Astrocyte of the spinal cord (primary cell): ENCODE data around the gene ANXA10.

ENCODE experiments used
- DNase-seq: peaks from one replicate; pipeline ENCODE4 v3.0.0; 2011; ENCODE audit warnings: low read depth, low spot score
- H3K4me3 ChIP-seq: 2 replicates; pipeline ENCODE4 v1.5.1; 2011; ENCODE audit warnings: low read depth, mild to moderate bottlenecking, low read length, moderate library complexity
- in situ Hi-C: cut with HindIII; loops from 2 replicates; pipeline ENCODE4 v1.10.0; 2017; ENCODE audit warnings: low sequenced_read_pairs
- TF ChIP-seq, protein P1 (sequence below): IDR thresholded peaks from 2 replicates; pipeline ENCODE4 v1.5.1; 2012; ENCODE audit warnings: low read depth, mild to moderate bottlenecking, low read length, inconsistent platforms

The ANXA10 gene

GRCh38 chr4:168063031-168063430 lies 29.3 kb upstream of the ANXA10 start:
- DNase-seq, result no peak
- TF ChIP-seq, protein P1, sequence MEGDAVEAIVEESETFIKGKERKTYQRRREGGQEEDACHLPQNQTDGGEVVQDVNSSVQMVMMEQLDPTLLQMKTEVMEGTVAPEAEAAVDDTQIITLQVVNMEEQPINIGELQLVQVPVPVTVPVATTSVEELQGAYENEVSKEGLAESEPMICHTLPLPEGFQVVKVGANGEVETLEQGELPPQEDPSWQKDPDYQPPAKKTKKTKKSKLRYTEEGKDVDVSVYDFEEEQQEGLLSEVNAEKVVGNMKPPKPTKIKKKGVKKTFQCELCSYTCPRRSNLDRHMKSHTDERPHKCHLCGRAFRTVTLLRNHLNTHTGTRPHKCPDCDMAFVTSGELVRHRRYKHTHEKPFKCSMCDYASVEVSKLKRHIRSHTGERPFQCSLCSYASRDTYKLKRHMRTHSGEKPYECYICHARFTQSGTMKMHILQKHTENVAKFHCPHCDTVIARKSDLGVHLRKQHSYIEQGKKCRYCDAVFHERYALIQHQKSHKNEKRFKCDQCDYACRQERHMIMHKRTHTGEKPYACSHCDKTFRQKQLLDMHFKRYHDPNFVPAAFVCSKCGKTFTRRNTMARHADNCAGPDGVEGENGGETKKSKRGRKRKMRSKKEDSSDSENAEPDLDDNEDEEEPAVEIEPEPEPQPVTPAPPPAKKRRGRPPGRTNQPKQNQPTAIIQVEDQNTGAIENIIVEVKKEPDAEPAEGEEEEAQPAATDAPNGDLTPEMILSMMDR, result no peak
- in situ Hi-C loops, result no loop called here
- H3K4me3 ChIP-seq, result no peak overlapping the region

DNA sequence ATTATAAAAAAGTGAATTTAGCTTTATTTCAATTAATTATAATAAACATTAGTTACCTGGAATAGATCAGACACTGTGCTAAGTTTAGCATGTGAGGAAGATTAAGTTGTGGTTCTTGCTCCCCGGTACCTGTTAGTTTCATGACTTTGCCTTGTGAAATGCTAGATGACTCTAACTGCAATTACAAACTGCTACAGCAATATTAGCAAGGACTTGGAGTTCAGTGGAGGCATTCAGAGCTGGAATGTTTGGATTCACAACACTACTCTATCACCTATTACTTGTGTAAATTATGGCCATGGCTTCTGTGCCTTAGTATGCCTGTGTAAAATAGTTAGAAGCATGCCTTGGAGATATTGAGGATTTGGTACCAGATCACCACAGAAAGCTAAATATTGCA lies 21.4 kb upstream of the ANXA10 start:
- TF ChIP-seq, protein P1, result no peak
- in situ Hi-C loops, result no loop called here
- peak; percentile 12 for DNase-seq
- no peak overlapping the region for H3K4me3 ChIP-seq

DNA sequence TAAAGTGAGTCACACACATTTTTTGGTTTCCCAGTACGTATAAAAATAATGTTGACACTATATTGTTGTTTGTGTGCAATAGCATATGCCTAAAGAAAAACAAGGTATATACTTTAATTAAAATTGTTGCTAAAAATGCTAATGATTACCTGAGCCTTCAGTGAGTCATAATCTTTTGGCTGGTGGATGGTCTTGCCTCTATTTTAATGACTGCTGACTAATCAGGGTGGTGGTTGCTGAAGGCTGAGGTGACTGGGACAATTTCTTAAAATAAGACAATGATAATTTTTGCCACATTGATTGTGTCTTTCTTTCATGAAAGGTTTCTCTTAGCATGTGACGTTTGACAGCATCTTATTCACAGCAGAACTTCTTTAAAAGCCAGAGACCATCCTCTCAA lies 21.0 kb upstream of the ANXA10 start:
- no peak overlapping the region for H3K4me3 ChIP-seq
- in situ Hi-C loops, result no loop called here
- TF ChIP-seq, protein P1, result no peak
- no peak for DNase-seq

- in situ Hi-C loops, result no loop called here
- TF ChIP-seq, protein P1, result no peak
- no peak for DNase-seq
- no peak overlapping the region for H3K4me3 ChIP-seq
Measured at GRCh38 chr4:168074861-168075260, 17.5 kb upstream of the ANXA10 start.

- DNase-seq, result peak; percentile 76
- in situ Hi-C loops, result no loop called here
- H3K4me3 ChIP-seq, result no peak overlapping the region
- TF ChIP-seq, protein P1, result peak; percentile 96
Measured at GRCh38 chr4:168076989-168077725, 15.2 kb upstream of the ANXA10 start.

GRCh38 chr4:168077726-168078239 lies 14.6 kb upstream of the ANXA10 start:
- H3K4me3 ChIP-seq, result no peak overlapping the region
- no peak for DNase-seq
- in situ Hi-C loops, result no loop called here
- TF ChIP-seq, protein P1, result no peak
